Inflammatory macrophage treated with lipopolysaccharide for 1 hour (primary cell): ENCODE data around the gene NODAL.
"Not testable (repeated sequence)": the region's sequence is repeated elsewhere in the genome, so short reads cannot be mapped to it uniquely, and the experiment has no call there.

ENCODE experiments used
- DNase-seq, 2 donors: peaks; one replicate each; pipeline ENCODE4 v3.0.0-alpha.2; 2020 to 2022

The NODAL gene

GRCh38 chr10:70441161-70441894 is at the start of gene NODAL:
NODAL (minus strand) TSS chr10:70441681; CDS start chr10:70441667, 14 bp downstream.
- no peak for DNase-seq

- DNase-seq = no peak
Observed at GRCh38 chr10:70490142-70490541, 48.7 kb upstream of the NODAL start.

GRCh38 chr10:70487824-70488223 is 46.3 kb upstream of the NODAL start:
- no peak for DNase-seq

- DNase-seq = not testable (repeated sequence)
Observed at GRCh38 chr10:70483872-70484271, 42.4 kb upstream of the NODAL start.

GRCh38 chr10:70482982-70483760 is 41.7 kb upstream of the NODAL start:
- no peak for DNase-seq

- DNase-seq = no peak
Observed at GRCh38 chr10:70481831-70482530, 40.5 kb upstream of the NODAL start.

- DNase-seq = no peak
Observed at GRCh38 chr10:70481105-70481504, 39.6 kb upstream of the NODAL start.

- DNase-seq = no peak
Observed at GRCh38 chr10:70480239-70480861, 38.9 kb upstream of the NODAL start.

GRCh38 chr10:70479626-70480238 is 38.3 kb upstream of the NODAL start:
- DNase-seq = no peak

GRCh38 chr10:70479165-70479581 is 37.7 kb upstream of the NODAL start:
- no peak for DNase-seq

- DNase-seq = peak; percentile 44 to 58
Observed at GRCh38 chr10:70478191-70479164, 37.0 kb upstream of the NODAL start, which contains the start of gene PALD1. PALD1 (plus strand) TSS chr10:70478767; CDS start chr10:70525952, 47,185 bp downstream.

GRCh38 chr10:70477661-70478162 is 36.2 kb upstream of the NODAL start:
- DNase-seq = no peak

GRCh38 chr10:70476249-70477035 is 35.0 kb upstream of the NODAL start:
- DNase-seq = no peak

GRCh38 chr10:70475661-70476060 is 34.2 kb upstream of the NODAL start:
- DNase-seq = no peak

- DNase-seq = no peak
Observed at GRCh38 chr10:70474780-70475179, 33.3 kb upstream of the NODAL start.

GRCh38 chr10:70472799-70473454 is 31.4 kb upstream of the NODAL start:
- no peak for DNase-seq

GRCh38 chr10:70466951-70467350 is 25.5 kb upstream of the NODAL start:
- no peak for DNase-seq

- no peak for DNase-seq
Observed at GRCh38 chr10:70465832-70466231, 24.4 kb upstream of the NODAL start.

GRCh38 chr10:70465278-70465677 is 23.8 kb upstream of the NODAL start:
- no peak for DNase-seq
